HepG2 (cell line): ENCODE data around the gene CRIP1. TPM values are rescaled to one million over a fixed set of nuclear protein-coding genes. Genes with fewer than 3 reads are reported as not detected.

ENCODE experiments used
- ATAC-seq: fragments of 200-7000 bp; cut with Tn5 transposase; 3 replicates; pipeline ENCODE4 v1.9.1; 2020; ENCODE audit warnings: mild to moderate bottlenecking, moderate library complexity
- BruUV-seq: library from RNA; stranded (reverse); fragments of 400-500 nt; replicated peaks from 2 replicates; lab custom pipeline; 2021; lab: Mats Ljungman, UMichigan
- CTCF ChIA-PET: fragments of 300-600 bp; formaldehyde crosslinking; extraction: SDS; loops from one replicate; lab custom pipeline; 2021; ENCODE audit warnings: low total read pairs, inconsistent platforms, low intra/inter-chr PET ratio; lab: Yijun Ruan, JAX
- POLR2A ChIA-PET: fragments of 350-600 bp; sonication (Branson Sonifier 250); formaldehyde crosslinking; loops from one replicate; lab custom pipeline; 2020; ENCODE audit warnings: antibody characterized with exemption, inconsistent platforms; lab: Yijun Ruan, JAX
- DNase-seq: peaks from one replicate; pipeline ENCODE4 v3.0.0-alpha.2; 2015; ENCODE audit warnings: low spot score
- FAIRE-seq: peaks from 3 replicates; lab custom pipeline; 2011; peaks lifted over from hg19 to GRCh38; lab: Jason Lieb, UNC
- H2AFZ ChIP-seq: one replicate; pipeline ENCODE4 v1.6.1; 2011; ENCODE audit warnings: low read length, inconsistent platforms
- H3K27ac ChIP-seq: fragments of 300-600 bp; 3 replicates; pipeline ENCODE4 v1.8.0; 2011; ENCODE audit warnings: mixed run types, mild to moderate bottlenecking, mixed read lengths, low read length, inconsistent platforms; ENCODE audit not compliant: insufficient read depth; ENCODE audit errors: extremely low read length
- H3K27me3 ChIP-seq, 2 experiments: fragments of 200-600 bp in 1 of 2; 2 replicates in 1 of 2; 3 replicates in 1 of 2; pipeline versions ENCODE4 v1.6.0 to v1.8.0; 2011; ENCODE audit warnings: low read length in 2 of 2, mild to moderate bottlenecking in 2 of 2, moderate library complexity in 2 of 2, inconsistent platforms in 1 of 2; ENCODE audit not compliant: insufficient read depth in 2 of 2, control insufficient read depth in 1 of 2
- H3K36me3 ChIP-seq, 2 experiments: fragments of 200-600 bp in 1 of 2; replicated peaks in 1 of 2; 2 replicates in 1 of 2; 3 replicates in 1 of 2; pipeline versions ENCODE4 v1.5.1 to v1.8.0; 2011; ENCODE audit warnings: low read length in 2 of 2, inconsistent platforms in 1 of 2; ENCODE audit not compliant: insufficient read depth in 2 of 2, control insufficient read depth in 1 of 2
- H3K4me1 ChIP-seq: 2 replicates; pipeline ENCODE4 v1.5.1; 2012; ENCODE audit warnings: low read length, inconsistent platforms; ENCODE audit not compliant: insufficient read depth
- H3K4me2 ChIP-seq: 2 replicates; pipeline ENCODE4 v1.6.0; 2011; ENCODE audit warnings: low read depth, low read length, inconsistent platforms
- H3K4me3 ChIP-seq, 3 experiments: fragments of 200-600 bp in 1 of 3; sonication (generic), shearing (Covaris generic) in 1 of 3; replicated peaks in 1 of 3; 2 replicates each; pipeline ENCODE4 v1.5.1; 2011 to 2016; ENCODE audit warnings: low read length in 3 of 3, inconsistent platforms in 2 of 3, low read depth in 2 of 3, mild to moderate bottlenecking in 2 of 3, control low read depth in 1 of 3, mixed read lengths in 1 of 3; ENCODE audit not compliant: insufficient read depth in 1 of 3
- H3K79me2 ChIP-seq: one replicate; pipeline ENCODE4 v1.6.1; 2011; ENCODE audit warnings: low read length, inconsistent platforms; ENCODE audit not compliant: insufficient read depth
- H3K9ac ChIP-seq: 2 replicates; pipeline ENCODE4 v1.6.0; 2011; ENCODE audit warnings: mild to moderate bottlenecking, low read depth, low read length, inconsistent platforms; ENCODE audit not compliant: insufficient read depth
- H3K9me3 ChIP-seq: 2 replicates; pipeline ENCODE4 v1.5.1; 2012; ENCODE audit warnings: mild to moderate bottlenecking, low read length
- H4K20me1 ChIP-seq: 2 replicates; pipeline ENCODE4 v1.6.0; 2011; ENCODE audit warnings: inconsistent platforms, mild to moderate bottlenecking, low read length, moderate library complexity; ENCODE audit not compliant: insufficient read depth
- SAFB2 ChIP-seq: sonication (generic); formaldehyde crosslinking; IDR thresholded peaks from 2 replicates; pipeline ENCODE4 v1.5.1; 2020; ENCODE audit warnings: missing genetic modification reagents, low read depth, mild to moderate bottlenecking, borderline replicate concordance
- TAF15 ChIP-seq: fragments of 200-400 bp; formaldehyde crosslinking; IDR thresholded peaks from one replicate; pipeline ENCODE4 v1.6.1; 2018; ENCODE audit warnings: mild to moderate bottlenecking, low read depth, low read length; ENCODE audit not compliant: poor library complexity, severe bottlenecking
- TBX3 ChIP-seq: fragments of 450-650 bp; IDR thresholded peaks from 2 replicates; pipeline ENCODE4 v1.6.1; 2017; ENCODE audit warnings: antibody characterized with exemption, mild to moderate bottlenecking, inconsistent platforms, borderline replicate concordance
- ZNF550 ChIP-seq: sonication (generic); formaldehyde crosslinking; IDR thresholded peaks from 2 replicates; pipeline ENCODE4 v1.4.0; 2020; ENCODE audit warnings: mild to moderate bottlenecking, missing genetic modification reagents, borderline replicate concordance
- ZNF607 ChIP-seq: sonication (generic); formaldehyde crosslinking; IDR thresholded peaks from 2 replicates; pipeline ENCODE4 v1.5.1; 2020; ENCODE audit warnings: missing genetic modification reagents, mild to moderate bottlenecking, borderline replicate concordance
- ZNF652 ChIP-seq: IDR thresholded peaks from 2 replicates; pipeline ENCODE4 v1.6.1; 2016; ENCODE audit warnings: low read depth, borderline replicate concordance
- ZNF75D ChIP-seq: sonication (generic); formaldehyde crosslinking; IDR thresholded peaks from 2 replicates; pipeline ENCODE4 v1.8.1; 2023; ENCODE audit warnings: missing genetic modification reagents, mild to moderate bottlenecking, borderline replicate concordance
- WGBS: methylation state at CpG from one replicate; pipeline ENCODE4 v1.1.6; 2017; ENCODE audit warnings: low lambda C conversion rate; 5-methylcytosine and 5-hydroxymethylcytosine counted together
- in situ Hi-C: cut with HindIII; loops from 2 replicates; pipeline ENCODE4 v1.10.0; 2017; ENCODE audit warnings: low pct_unique_long_range_greater_than_20kb; ENCODE audit not compliant: extremely low pct_ligation_motif_present
- intact Hi-C: fragments of 100-400 bp; cut with micrococcal nuclease; formaldehyde crosslinking; loops from one replicate; pipeline ENCODE4 v1.10.0; 2022; ENCODE audit not compliant: unreplicated experiment
- polyA plus RNA-seq, 8 experiments: library from polyadenylated mRNA; depleted of rRNA in 3 of 8; stranded (reverse) in 7 of 8; unstranded in 1 of 8; fragments of >200 nt; fragmentation: Illumina TruSeq in 4 of 8; extraction: Trizol in 4 of 8; gene quantifications; 2 replicates each; pipeline versions ENCODE4 v1.2.1 to v1.2.3, GENCODE V29; 2011 to 2016; ENCODE audit warnings: low read depth in 4 of 8, missing spikeins in 1 of 8, mixed read lengths in 1 of 8; ENCODE audit not compliant: insufficient read depth in 1 of 8
- total RNA-seq, 5 experiments: library from RNA; depleted of rRNA; stranded (reverse); fragments of >200 nt; fragmentation: Illumina TruSeq; extraction: Trizol; gene quantifications; 2 replicates each; pipeline ENCODE4 v1.2.3, GENCODE V29; 2016; ENCODE audit warnings: low read depth in 1 of 5
- TF ChIP-seq, protein P1 (sequence below): sonication (generic); formaldehyde crosslinking; IDR thresholded peaks from 2 replicates; pipeline ENCODE4 v1.5.0; 2020; ENCODE audit warnings: missing genetic modification reagents
- TF ChIP-seq, protein P2 (sequence below): sonication (generic); formaldehyde crosslinking; IDR thresholded peaks from 2 replicates; pipeline ENCODE4 v1.4.0; 2020; ENCODE audit warnings: missing genetic modification reagents

CRIP1 gene
- total and polyA plus RNA-seq, 2 of the 13 experiments (the other 11 are each of a cell fraction or from before 2014, with no cell fraction given), result 53.9 to 59.5 TPM

DNA sequence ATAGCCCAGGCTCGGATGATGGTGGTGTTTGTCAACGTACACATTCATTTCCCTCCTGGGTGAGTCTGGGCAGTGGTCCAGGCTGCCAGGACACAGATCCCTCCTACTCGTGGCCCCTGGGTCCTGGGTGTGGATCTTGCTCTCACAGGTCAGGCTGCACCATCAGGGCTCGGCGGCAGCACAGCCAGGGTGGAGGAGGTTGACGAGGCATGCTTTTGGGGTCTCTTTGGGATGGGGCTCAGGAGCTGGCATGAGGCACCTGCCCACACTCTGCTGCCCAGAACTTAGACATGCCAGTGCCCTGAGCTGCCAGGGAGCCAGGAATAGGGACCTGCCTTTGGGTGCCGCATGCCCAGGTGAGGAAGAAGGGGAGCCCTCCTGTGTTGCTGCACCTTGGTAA, 49.4 kb downstream of the CRIP1 start:
- 30% methylated on average over 2 of the region's 7 CpGs for WGBS
- TF ChIP-seq ZNF75D (CRISPR knock-in tag), result no peak
- TF ChIP-seq, protein P1, sequence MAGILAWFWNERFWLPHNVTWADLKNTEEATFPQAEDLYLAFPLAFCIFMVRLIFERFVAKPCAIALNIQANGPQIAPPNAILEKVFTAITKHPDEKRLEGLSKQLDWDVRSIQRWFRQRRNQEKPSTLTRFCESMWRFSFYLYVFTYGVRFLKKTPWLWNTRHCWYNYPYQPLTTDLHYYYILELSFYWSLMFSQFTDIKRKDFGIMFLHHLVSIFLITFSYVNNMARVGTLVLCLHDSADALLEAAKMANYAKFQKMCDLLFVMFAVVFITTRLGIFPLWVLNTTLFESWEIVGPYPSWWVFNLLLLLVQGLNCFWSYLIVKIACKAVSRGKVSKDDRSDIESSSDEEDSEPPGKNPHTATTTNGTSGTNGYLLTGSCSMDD, result no peak
- no peak for TF ChIP-seq SAFB2 (CRISPR knock-in tag)
- no peak for TF ChIP-seq ZNF652 (CRISPR knock-in tag)
- TF ChIP-seq TBX3, result no peak
- no peak for TF ChIP-seq TAF15
- TF ChIP-seq ZNF607 (CRISPR knock-in tag), result no peak
- TF ChIP-seq, protein P2, sequence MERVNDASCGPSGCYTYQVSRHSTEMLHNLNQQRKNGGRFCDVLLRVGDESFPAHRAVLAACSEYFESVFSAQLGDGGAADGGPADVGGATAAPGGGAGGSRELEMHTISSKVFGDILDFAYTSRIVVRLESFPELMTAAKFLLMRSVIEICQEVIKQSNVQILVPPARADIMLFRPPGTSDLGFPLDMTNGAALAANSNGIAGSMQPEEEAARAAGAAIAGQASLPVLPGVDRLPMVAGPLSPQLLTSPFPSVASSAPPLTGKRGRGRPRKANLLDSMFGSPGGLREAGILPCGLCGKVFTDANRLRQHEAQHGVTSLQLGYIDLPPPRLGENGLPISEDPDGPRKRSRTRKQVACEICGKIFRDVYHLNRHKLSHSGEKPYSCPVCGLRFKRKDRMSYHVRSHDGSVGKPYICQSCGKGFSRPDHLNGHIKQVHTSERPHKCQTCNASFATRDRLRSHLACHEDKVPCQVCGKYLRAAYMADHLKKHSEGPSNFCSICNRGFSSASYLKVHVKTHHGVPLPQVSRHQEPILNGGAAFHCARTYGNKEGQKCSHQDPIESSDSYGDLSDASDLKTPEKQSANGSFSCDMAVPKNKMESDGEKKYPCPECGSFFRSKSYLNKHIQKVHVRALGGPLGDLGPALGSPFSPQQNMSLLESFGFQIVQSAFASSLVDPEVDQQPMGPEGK (CRISPR knock-in tag), result no peak
- TF ChIP-seq ZNF550 (CRISPR knock-in tag), result no peak

More for the DNA sequence above, 49.4 kb downstream of the CRIP1 start:
- Histone ChIP-seq H3K79me2 (no peaks in the 10 kb centered on the region), H3K4me1 (peaks cover 18% of the 10 kb centered on the region), H3K9me3 (no peaks in the 10 kb centered on the region), H3K27ac (no peak overlapping the region), H4K20me1 (peaks cover 5% of the 10 kb centered on the region; the same call in 1 of the 2 replicates), H2AFZ (no peak overlapping the region), H3K27me3 (peaks cover 14 to 81% of the 10 kb centered on the region in 2 experiments), H3K9ac (no peak overlapping the region), H3K4me2 (no peak overlapping the region), H3K36me3 (no peaks in the 10 kb centered on the region), H3K4me3 (no peak overlapping the region)
- intact Hi-C loops, result no loop called here
- ChIA-PET POLR2A (no interaction called here), CTCF (no interaction called here)
- DNase-seq (no peak), FAIRE-seq (no peak), ATAC-seq (no peak)
- in situ Hi-C loops, result no loop called here
- BruUV-seq, result no TSS peak
